ENCODE measurements around the gene ZC3HAV1.
"Not testable (repeated sequence)": the region's sequence is repeated elsewhere in the genome, so short reads cannot be mapped to it uniquely, and the experiment has no call there.

The ZC3HAV1 gene

GRCh38 chr7:139054101-139054500 is 55.4 kb downstream of the ZC3HAV1 start:
- no peak for DNase-seq (ENCODE audit: low read depth)

GRCh38 chr7:139051655-139052054 is 57.9 kb downstream of the ZC3HAV1 start:
- no peak for DNase-seq (ENCODE audit: low read depth)

DNA sequence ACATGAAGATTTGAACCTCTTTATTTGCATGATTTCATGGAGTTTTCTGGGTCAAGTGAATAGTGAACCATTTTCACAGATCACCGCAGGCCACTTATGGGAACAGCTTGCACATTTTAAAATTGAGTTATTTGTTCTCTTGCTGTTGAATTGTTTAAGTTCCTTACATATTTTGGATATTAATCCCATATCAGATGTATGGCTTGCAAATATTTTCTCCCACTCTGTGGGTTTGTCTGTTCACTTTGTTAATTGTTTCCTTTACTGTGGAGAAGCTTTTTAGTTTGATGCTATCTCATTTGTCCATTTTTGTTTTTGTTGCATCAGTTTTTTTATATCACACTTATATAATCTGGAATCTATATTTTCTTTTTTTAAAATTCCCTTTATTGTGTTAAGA is 59.6 kb downstream of the ZC3HAV1 start:
- no peak for DNase-seq (ENCODE audit: low read depth)

- DNase-seq (ENCODE audit: low read depth) = no peak
Observed at GRCh38 chr7:139049111-139049510, 60.4 kb downstream of the ZC3HAV1 start.

- no peak for DNase-seq (ENCODE audit: low read depth)
Observed at GRCh38 chr7:139047970-139048369, 61.5 kb downstream of the ZC3HAV1 start.

DNA sequence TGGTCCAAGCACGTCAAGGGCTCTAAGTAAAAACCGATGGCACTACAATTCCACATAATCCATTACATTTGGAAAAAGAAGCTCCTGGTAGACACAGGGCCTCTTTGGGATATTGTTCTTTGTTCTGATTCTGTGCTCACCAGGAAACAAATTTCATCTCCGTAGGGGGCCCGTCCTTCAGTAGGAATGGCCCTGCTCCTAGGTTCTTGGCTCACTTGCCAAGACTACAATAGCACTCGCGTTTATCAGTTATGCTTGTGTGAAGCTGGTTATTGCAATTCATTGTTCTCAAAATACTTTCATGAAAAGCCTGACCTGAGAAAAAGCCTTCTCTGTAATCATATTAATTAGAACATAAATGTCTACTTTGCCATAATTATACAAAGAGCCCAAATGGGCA is 63.4 kb downstream of the ZC3HAV1 start:
- DNase-seq (ENCODE audit: low read depth) = no peak

DNA sequence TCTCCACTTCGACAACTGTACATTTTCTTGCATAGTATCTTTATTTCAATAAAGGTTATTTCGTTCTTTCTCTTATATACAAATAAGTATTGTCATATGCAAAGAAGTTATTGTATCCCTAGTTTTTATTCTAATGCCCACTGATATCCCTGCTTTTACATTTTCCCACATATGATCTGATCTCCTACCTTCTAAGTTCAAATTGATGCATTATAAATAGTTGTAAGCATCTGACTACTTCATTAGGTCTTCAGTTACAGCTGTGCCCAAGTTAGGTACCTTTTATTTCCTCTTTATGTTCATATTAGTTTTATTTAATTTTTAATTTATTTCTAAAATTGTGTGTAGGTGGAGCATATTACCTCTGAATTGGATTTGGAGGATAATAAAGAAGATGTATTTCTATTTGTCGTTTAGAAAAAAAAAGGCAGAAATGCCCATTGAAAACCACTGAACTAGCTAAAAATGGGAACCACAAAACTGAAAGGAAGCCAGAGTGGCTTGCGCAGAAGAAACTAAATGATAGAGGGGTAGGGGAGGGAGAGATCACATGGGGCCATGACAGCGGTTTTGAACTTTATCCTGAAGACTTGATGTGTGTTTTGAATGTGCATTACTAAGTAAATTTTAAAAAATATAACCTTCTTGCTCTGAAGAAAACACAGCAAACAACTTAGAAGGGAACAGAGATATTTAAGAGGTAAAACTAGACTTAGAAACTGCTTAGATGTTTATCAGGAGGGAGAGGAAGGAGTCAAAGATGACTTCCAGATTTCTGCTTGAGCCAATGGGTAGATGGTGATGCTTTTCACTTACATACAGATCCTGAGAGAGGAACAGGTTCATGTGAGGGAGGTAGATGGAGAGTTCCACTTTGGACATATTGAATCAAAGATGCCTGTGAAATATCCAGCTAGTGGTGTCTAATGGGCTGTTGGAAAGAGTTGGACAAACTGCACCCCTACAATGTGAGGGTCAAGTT is 64.4 kb downstream of the ZC3HAV1 start:
- DNase-seq (ENCODE audit: low read depth) = no peak

GRCh38 chr7:139043823-139044812 is 65.4 kb downstream of the ZC3HAV1 start:
- peak; percentile 58 for DNase-seq (ENCODE audit: low read depth)

GRCh38 chr7:139041378-139042085 is 68.0 kb downstream of the ZC3HAV1 start:
- no peak for DNase-seq (ENCODE audit: low read depth)

DNA sequence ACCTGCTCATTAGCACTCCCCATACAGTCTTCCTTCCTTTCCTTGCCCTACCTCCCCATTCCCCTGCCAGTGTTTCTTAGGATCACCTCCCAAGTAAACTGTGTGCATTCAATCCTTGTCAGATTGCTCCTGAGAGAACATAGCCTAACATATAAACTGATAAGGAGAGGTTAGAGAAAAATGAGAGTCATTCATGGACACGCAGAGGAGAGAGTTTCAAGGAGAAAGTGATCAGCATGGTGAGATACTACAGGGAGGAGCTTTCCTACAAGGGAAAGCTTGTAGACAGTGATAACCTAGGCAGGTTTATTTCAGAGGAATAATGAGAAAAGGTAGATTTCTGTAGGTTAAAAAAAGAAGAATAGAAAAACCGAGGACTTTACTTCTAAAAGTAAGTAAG is 70.8 kb downstream of the ZC3HAV1 start:
- no peak for DNase-seq (ENCODE audit: low read depth)

DNA sequence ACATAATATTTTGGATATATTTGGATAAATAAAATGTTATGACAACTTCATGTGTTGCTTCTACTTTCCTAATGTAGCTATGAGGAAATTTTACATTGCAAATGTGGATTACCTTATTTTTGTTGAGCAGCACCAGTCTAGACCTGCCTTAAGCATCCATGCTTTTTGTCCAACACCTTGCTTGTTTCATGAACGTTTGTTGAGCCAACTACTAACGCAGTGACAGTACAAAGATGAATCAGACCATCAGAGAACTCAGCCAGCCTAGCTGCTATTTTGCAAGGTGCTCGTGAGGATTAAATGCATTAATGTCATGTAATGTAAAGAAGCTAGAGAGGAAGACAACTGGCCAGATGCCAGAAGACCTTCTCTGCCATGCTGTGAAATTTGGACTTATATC is 72.6 kb downstream of the ZC3HAV1 start:
- DNase-seq (ENCODE audit: low read depth) = no peak

DNA sequence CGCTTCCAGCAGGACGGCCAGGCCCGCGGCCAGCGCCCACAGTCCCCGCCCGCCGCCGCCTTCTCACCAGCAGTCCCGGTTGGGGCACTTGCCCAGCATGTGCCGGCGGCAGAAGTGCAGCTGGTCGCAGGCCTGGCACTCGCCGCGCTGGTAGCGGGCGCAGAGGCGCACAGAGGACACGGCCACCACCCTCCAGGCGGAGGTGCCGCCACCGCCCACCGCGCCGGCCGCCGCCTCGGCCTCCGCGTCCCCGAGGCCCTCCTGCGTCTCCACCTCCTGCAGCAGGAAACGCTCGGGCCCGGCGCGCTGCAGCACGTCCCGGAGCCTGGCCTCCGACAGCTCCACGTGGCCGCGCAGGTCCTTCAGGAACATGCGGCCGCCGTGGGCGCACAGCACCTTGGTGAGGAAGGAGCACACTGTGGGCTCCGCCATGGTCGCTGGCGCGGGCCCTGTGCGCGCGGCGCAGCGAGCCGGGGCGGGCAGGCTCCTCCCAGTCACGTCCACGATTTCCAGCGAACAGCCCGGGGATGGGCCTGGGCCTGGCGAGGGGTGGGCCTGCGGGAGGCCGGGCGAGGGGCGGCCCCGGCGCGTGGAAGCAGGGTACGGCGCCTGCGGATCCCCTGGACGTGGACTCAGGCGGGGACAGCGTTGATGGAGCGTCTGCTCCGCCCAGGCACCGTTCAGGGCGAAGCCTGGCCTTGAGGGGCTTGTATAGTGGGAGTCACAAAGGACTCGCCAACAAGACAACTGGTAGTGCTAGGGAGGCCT is 73.8 kb downstream of the ZC3HAV1 start, which contains the start of gene ZC3HAV1L:
Gene ZC3HAV1L (minus strand): TSS at position 457 of the 768 bp plus-strand sequence. CDS start 25 bp downstream, at position 432.
- DNase-seq (ENCODE audit: low read depth) = no peak

DNA sequence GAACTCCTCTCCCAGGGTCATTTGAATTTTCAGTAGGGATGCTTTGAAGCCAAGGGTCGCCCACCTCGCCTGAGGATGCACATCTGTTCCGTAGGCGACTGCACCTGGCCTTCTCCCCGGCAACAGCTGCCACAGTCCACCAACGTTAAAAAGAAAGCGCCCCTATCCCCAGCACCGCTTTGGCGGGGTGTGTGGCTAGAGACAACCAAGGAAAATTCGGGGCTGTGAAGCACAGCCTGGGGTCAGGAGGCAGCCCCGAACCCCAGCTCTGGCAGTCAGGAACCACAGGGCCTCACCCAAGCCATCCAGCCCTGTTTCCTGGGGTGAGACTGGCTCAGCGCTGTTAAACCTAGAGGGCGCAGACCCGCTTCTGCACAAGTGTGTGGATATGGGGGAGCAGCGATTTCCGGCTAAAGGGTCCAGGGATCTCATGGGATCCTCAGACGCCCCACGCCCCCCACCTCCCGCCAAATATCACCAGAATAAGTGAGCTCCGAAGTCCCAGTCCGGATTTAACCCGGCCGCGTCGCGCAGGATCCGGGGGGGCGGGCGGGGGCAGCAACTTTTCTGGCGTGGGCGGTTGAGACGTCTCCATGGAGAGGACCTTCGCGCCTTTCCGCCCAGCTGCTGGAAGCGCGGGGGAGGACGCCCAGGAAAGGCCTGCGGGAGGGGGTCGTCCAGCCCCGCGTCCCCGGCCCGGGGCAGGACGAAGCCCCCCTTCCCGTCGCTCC is 74.5 kb downstream of the ZC3HAV1 start:
- no peak for DNase-seq (ENCODE audit: low read depth)

- DNase-seq (ENCODE audit: low read depth) = no peak
Observed at GRCh38 chr7:139034336-139034735, 75.2 kb downstream of the ZC3HAV1 start.

GRCh38 chr7:139033346-139034114 is 76.0 kb downstream of the ZC3HAV1 start:
- no peak for DNase-seq (ENCODE audit: low read depth)

GRCh38 chr7:139032473-139032872 is 77.0 kb downstream of the ZC3HAV1 start:
- no peak for DNase-seq (ENCODE audit: low read depth)

DNA sequence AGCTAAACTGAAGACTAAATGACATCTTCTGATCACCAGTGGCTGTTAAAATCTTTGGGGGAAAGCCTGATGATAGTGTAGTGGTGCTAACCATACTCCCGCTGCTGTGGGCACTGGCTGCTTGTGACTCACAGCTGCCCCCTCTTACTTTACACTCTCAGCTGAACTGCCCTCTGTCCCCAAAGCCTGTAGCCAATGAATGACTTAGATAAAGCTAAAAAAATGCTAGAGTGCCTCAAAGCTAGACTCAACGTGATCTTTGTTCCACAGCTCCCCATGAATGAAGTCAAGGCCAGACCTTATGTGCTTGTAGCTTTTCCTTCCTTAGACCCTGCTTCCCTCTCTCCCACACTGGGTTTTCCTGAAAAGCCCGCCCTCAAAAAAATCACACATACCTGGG is 80.2 kb downstream of the ZC3HAV1 start:
- no peak for DNase-seq (ENCODE audit: low read depth)

GRCh38 chr7:139026551-139026950 is 83.0 kb downstream of the ZC3HAV1 start:
- DNase-seq (ENCODE audit: low read depth) = no peak

GRCh38 chr7:139025861-139026260 is 83.7 kb downstream of the ZC3HAV1 start:
- not testable (repeated sequence) for DNase-seq (ENCODE audit: low read depth)
